Stimulated activated CD4-positive, alpha-beta T cell treated with anti-CD3 and anti-CD28 coated beads, Interleukin-2, amount 100 ng/mL, for 24 hours (primary cell): ENCODE data around the gene MARCHF3.
"Not testable (repeated sequence)": the region's sequence is repeated elsewhere in the genome, so short reads cannot be mapped to it uniquely, and the experiment has no call there.

Source experiments
- DNase-seq, 2 donors: peaks; one replicate each; pipeline ENCODE4 v3.0.0-alpha.2; 2020

Gene MARCHF3

GRCh38 chr5:126866851-126867636 is 163.3 kb downstream of the MARCHF3 start:
- DNase-seq = no peak

DNA sequence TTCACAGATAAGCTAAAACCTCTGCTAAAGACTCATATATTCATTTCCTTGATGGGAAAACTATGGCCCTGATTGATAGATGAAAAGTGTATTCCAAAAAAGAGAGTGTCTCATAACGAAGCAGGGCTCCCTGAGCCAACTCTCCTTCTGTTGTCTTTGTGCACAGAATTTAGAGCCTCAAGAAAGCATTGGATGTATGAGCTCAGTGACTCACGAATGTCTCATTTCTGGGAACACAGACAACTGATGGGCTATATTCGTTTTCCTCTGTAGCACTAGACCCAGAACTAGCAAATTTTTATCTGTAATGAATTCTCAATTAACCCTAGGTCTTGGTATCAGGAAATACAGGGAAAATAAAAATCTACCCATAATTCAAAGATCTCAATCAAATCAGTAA is 165.1 kb downstream of the MARCHF3 start:
- DNase-seq = no peak

DNA sequence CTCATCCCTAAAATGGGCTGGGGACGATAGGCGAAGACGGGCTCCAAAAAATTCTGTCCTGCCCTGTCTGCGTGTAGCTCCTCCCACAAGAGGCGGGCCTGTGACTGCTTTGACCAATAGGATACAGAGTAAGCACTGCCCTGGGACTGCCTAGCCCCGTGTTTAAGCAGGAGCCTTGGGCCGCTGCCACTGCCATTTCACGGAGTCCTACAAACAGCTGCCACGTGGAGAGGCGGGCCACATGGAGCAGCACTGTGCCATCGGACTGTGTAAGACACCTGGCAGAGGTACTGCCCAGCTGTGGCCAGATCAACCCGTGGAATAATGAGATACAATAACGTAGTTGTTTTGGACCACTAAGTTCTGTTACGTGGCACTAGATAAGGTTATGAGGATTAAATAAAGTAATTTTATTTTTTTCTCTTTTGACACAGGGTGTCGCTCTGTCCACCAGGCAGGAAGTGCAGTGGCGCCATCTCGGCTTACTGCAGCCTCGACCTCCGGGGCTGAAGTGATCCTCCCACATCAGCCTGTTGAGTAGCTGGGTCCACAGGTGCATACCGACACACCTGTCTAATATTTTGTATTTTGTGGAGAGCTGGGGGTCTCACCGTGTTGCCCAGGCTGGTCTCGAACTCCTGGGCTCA is 166.2 kb downstream of the MARCHF3 start:
- no peak for DNase-seq

DNA sequence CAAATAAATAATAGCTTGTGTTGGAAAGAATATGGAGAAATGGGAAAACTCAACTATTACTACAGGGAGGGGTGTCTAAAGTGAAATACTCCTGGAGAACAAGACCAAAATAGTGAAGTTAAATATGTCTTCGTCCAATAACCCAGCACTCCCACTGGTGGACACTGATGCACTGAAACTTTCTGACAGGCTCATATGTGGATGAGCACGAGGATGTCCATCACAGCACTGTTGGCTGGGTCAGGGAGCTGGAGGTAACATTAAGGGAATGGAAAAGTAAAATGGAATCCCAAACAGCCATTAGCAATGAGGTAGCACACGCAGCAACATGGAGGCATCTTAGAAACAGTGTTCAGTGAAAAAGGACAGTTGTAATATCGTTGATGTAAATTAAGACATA is 167.0 kb downstream of the MARCHF3 start:
- no peak for DNase-seq

DNA sequence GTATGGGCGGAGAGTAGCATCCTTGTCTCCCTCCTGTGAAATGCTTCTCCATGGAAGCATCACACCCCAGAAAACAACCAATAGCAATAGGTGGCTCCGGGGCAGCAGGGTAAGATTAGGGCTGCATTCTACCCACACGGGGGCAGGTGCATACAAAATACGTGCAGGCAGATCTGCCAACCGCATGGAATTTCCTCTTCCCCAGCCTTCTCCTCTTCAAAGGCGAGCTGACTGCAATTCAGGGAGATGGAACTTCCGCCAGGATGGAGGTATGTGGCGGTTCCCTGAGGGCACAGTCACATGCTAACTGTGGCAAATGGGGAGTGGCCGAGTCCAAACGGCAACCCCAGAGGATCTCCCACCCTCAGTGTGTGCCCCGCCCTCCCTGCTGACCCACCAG is 171.9 kb downstream of the MARCHF3 start:
- DNase-seq = no peak

DNA sequence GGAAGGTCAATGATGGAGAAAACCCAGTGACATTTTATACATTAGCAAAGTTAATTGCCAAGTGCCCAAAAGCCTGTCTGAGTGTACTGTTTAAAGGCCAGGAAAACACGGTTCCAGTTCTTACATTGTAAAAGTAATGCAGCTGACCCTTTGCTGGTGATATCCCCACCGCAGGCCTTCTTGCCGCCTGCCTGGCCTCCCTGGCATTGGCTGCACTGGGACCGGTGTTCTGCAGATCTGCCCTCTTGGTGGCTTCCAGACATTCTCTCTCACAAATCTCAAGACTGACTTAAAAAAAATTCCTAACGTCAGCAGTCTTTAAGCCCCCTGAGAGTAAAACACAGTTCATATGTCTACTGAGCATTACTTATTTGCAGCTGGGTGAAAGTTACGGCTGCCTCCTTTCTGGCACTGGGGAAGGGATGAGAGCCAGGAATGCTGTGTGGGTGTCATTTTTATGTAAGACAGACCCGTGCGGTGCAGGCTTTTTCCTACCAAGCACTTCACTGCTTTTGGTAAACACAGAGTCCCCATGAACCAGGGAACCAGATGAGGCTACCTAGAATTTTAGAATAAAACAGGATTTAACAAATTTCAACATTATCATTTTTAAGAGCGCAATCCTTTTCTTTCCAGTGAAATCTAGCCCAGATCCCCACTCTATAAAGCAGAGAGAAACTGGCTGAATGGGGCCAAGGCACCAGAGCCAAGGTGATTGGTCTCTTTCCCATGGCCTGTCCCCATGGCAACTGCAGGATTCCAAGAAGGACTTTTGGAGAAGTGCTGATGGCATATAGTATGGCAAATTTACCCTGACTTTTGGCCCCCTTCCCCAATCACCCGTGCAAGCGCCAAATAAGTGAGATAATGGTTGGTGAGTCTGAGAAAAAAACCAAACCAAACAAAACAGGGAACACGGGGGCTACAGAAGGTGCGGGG is 172.6 kb downstream of the MARCHF3 start:
- DNase-seq = no peak

- DNase-seq = no peak
Measured at GRCh38 chr5:126855266-126855665, 175.1 kb downstream of the MARCHF3 start.

- no peak for DNase-seq
Measured at GRCh38 chr5:126854526-126855110, 175.7 kb downstream of the MARCHF3 start.

GRCh38 chr5:126853541-126854307 is 176.6 kb downstream of the MARCHF3 start:
- not testable (repeated sequence) for DNase-seq

GRCh38 chr5:126852841-126853271 is 177.5 kb downstream of the MARCHF3 start:
- no peak for DNase-seq

GRCh38 chr5:126852091-126852571 is 178.2 kb downstream of the MARCHF3 start:
- DNase-seq = no peak

GRCh38 chr5:126851501-126852011 is 178.8 kb downstream of the MARCHF3 start:
- DNase-seq = no peak

GRCh38 chr5:126849101-126849678 is 181.2 kb downstream of the MARCHF3 start:
- no peak for DNase-seq

- no peak for DNase-seq
Measured at GRCh38 chr5:126848253-126848652, 182.1 kb downstream of the MARCHF3 start.

- no peak for DNase-seq
Measured at GRCh38 chr5:126847826-126848251, 182.5 kb downstream of the MARCHF3 start.

GRCh38 chr5:126847456-126847820 is 182.9 kb downstream of the MARCHF3 start:
- DNase-seq = no peak

DNA sequence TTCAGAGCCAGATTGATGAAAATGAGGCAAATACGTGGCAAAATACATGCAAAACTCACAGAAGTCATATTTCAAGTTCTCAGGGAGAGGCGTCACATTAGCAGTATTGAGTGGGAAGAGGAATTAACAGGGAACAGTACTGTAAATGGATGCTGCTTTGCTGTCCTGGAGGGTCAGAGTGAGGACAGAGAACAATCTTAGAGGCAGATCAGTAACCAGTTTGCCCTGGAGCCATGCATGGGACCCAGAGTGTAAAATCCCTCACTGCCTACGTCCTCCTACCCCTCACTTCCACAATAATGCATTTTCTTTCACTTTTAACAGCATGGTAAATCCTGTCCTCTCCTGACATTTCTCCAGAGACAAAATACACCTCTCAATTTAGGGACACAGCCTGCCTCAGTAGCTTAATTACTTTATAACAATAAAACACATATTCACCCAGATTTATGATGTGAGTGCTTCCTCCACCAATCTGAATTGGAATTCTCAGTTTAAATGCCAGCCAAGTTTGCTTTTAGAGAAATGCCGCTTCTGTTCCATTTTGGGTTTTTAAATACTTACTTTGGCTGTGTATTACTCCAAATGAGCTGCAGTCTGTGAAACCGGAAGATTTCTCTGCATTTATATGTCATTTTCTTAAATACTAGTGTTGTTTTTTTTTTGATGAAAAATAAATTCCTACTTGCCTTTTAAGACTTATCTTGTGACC is 183.5 kb downstream of the MARCHF3 start:
- DNase-seq = no peak

- no peak for DNase-seq
Measured at GRCh38 chr5:126846344-126846743, 184.0 kb downstream of the MARCHF3 start.

DNA sequence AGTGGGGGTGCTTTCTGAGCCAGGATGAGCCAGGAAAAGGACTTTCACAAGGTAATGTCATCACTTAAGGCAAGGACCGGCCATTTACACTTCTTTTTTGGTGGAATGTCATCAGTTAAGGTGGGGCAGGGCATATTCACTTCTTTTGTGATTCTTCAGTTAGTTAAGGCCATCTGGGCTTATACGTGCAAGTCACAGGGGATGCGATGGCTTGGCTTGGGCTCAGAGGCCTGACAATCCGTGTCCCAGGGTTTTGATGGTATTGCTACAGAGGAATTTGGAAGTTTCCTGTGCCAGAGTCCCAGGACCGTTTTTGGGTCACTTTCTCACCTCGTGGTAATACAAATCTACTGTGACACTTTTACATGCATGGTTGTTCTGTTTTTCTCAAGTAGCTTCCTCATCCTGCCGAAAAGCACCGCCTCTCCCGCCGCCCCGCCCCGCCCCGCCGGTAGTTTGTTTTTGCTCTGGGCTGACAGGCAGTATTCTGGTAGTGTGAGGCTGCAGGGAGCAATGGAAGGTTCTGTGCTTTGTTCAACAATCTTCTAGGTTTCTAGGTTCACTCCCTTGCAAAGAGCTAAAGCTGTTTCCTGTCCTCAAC is 184.8 kb downstream of the MARCHF3 start:
- DNase-seq = peak; percentile 54 to 55

- DNase-seq = not testable (repeated sequence)
Measured at GRCh38 chr5:126843375-126843774, 187.0 kb downstream of the MARCHF3 start.
